ENCODE measurements around the gene ABCA7.

ABCA7 gene

DNA sequence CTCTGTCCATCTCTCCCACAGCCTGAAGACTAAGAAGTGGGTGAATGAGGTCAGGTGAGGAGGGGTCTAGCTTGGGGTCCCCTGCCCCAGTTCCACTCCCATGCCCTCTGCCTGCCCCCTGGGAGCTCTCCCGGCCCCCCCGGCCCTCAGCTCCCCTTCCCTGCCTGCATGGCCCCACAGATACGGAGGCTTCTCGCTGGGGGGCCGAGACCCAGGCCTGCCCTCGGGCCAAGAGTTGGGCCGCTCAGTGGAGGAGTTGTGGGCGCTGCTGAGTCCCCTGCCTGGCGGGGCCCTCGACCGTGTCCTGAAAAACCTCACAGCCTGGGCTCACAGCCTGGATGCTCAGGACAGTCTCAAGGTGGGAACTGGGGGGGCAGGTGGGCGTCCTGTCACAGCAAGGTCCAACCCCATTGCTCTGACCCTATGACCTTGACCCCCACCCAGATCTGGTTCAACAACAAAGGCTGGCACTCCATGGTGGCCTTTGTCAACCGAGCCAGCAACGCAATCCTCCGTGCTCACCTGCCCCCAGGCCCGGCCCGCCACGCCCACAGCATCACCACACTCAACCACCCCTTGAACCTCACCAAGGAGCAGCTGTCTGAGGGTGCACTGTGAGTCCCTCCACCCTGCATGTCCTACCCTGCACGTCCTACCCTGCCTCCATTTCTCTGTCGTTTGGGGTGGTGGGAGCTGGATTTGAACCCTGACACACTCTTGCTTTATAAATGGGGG, 16.1 kb downstream of the ABCA7 start:
- DNase-seq (ENCODE audit: low read depth in 2 of 2): no peak

DNA sequence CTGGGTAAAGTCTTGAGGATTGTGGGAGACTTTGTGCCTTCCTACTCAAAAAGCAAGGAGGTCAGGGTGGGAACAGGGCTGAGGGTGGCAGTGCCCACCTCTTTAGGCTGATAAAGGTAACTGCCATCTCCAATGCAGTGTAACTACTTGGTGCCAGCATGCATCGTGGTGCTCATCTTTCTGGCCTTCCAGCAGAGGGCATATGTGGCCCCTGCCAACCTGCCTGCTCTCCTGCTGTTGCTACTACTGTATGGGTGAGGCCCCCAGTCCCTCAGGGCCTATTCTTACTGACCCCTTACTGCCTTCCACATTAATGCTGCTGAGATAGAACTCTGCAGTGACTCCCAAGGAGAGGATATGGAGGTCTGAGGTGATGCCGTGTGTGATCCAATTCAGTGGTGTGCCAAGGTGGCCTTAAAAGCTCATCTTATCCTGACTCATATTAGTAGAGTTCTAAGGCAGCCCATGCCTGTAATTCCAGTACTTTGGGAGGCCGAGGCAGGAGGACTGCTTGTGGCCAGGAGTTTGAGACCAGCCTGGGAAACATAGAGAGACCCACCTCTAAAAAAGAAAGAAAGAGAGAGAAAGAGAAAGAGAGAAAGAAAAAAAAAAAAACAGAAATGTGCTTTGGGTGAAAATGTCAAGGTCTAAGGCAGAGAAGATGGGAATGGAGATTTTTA, 17.4 kb downstream of the ABCA7 start:
- no peak for DNase-seq (ENCODE audit: low read depth in 2 of 2)

- no peak for DNase-seq (ENCODE audit: low read depth in 2 of 2)
Observed at GRCh38 chr19:1058112-1058511, 18.2 kb downstream of the ABCA7 start.

GRCh38 chr19:1060689-1061088, 20.8 kb downstream of the ABCA7 start:
- DNase-seq (ENCODE audit: low read depth in 2 of 2): no peak

DNA sequence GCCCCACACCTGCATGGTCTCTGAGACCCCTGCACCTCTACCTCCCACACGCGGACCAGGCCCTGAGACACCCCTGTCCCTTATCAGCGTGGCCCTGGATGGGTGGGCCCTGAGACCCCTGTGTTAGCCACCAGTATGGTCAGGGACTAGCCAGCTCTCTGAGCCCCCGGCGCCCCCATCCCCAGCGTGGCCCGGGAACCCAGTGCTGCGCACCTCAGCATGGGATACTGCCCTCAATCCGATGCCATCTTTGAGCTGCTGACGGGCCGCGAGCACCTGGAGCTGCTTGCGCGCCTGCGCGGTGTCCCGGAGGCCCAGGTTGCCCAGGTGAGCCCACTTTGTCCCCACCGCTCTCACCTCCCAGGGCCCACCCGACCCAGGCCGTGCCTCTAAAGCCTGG, 22.1 kb downstream of the ABCA7 start:
- no peak for DNase-seq (ENCODE audit: low read depth in 2 of 2)

GRCh38 chr19:1062387-1063029, 22.6 kb downstream of the ABCA7 start:
- DNase-seq (ENCODE audit: low read depth in 2 of 2): no peak

DNA sequence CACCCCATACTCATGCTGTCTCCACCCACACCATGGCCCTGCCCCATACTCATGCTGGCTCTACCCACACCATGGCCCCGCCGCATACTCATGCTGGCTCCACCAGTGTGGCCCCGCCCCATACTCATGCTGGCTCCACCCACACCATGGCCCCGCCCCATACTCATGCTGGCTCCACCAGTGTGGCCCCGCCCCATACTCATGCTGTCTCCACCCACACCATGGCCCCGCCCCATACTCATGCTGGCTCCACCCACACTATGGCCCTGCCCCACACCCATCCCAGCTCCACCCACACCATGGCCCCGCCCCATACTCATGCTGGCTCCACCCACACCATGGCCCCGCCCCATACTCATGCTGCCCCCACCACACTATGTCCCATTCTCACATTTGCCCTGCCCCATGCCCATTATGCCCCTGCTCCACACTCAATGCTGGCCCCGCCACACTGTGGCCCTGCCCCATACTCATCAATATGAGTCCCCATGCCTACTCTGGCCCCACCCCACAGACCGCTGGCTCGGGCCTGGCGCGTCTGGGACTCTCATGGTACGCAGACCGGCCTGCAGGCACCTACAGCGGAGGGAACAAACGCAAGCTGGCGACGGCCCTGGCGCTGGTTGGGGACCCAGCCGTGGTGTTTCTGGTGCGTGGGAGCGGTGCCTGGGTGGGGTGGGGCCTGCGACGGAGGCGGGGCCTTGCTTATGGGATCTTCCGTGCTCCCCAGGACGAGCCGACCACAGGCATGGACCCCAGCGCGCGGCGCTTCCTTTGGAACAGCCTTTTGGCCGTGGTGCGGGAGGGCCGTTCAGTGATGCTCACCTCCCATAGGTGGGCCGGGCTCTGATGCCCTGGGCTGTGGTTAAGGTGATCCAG, 23.4 kb downstream of the ABCA7 start:
- no peak for DNase-seq (ENCODE audit: low read depth in 2 of 2)

DNA sequence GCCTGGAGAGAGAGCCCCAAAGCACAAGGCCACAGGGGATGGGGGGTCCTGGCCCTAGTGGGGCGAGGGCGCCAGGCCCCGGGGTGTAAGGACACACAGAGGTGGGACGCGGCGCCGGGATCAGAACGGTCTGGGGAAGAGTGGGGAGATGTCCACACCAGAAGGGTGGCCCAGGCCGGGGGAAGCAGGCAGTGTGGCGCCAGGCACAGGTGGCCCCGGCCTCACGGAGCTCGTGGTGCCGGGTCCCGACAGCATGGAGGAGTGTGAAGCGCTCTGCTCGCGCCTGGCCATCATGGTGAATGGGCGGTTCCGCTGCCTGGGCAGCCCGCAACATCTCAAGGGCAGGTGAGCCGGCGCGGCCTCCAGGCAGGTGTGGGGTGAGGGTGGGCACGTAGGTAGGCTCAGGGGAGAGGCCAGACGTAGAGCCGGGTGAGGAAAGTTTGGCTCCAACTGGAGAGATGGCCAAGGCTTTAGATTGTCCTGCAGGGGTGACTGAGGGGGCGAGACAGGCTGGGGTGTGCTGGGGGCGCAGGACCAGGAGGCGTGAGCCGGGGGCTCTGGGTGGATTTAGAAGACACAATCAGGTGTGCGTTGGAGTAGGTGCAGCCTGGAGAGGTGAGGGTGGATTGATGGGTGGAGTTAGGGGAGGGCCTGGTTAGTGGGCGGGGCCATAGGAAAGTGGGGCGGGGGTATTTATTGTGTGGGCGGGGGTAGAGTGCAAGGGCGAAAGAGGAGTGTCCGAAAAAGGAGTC, 24.2 kb downstream of the ABCA7 start:
- no peak for DNase-seq (ENCODE audit: low read depth in 2 of 2)

- peak; percentile 45 to 56 for DNase-seq (ENCODE audit: low read depth in 2 of 2)
Observed at GRCh38 chr19:1064661-1065605, 25.0 kb downstream of the ABCA7 start.

GRCh38 chr19:1065606-1066109, 25.8 kb downstream of the ABCA7 start:
- no peak for DNase-seq (ENCODE audit: low read depth in 2 of 2)

DNA sequence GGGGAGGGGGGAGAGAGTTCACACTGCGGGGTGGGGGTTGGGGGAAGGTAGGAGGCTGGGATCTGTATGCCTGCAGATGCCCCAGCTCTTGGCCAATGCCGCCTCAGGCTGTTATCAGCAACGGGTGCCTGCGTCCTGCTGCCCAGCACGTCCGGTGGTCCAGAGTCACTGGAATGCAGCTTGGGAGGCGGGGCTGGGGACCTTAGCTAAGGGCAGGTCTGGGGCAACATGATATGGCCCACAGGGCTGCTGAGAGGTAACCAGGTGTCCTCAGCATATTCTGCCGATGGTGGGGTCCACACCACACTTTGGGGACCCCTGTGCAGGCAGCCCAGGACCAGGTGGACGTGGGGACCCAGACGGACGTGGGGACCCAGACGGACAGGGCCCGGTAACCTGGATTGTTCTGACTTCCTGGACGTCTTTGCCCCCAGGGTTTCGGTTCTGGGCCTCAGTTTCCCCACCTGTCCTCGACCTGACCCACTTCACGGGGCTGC, 26.4 kb downstream of the ABCA7 start:
- DNase-seq (ENCODE audit: low read depth in 2 of 2): no peak

DNA sequence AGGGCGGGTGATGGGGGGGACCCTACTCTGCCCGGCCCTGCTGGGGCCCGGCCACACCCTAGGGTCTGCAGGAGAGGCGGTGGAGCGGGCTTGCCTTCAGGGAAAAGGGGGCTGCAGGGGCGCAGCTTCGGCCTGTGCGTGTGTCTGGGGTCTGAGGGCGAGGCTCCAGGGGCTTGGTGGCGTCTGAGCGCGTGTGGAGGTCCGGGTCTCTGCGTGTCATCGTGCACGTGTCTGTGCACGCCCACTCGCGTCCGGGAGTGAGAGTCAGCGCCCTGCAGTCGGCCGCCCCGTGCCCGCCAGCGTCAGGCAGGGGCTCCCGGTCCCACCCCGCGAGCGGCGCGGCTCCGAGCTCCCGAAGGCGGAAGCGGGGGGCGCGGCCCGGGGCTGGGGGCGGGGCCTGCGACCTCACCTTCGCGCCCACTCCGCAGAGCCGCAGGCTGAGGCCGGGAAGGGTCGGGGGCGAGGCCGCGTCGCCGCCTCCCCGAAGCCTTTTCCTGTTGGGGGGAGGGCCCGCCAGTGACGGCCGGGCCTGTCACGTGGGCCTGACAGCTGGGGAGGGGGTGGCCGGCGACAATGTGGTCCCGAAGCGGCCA, 26.9 kb downstream of the ABCA7 start, which contains the start of gene ARHGAP45:
Gene ARHGAP45 (plus strand): TSS at position 420 of the 593 bp plus-strand sequence. CDS start 239 bp downstream, outside the sequence.
- peak; percentile 68 to 78 for DNase-seq (ENCODE audit: low read depth in 2 of 2)

GRCh38 chr19:1067341-1067957, 27.5 kb downstream of the ABCA7 start:
- peak in 1 of 2 donors; percentile 38 for DNase-seq (ENCODE audit: low read depth in 2 of 2)

DNA sequence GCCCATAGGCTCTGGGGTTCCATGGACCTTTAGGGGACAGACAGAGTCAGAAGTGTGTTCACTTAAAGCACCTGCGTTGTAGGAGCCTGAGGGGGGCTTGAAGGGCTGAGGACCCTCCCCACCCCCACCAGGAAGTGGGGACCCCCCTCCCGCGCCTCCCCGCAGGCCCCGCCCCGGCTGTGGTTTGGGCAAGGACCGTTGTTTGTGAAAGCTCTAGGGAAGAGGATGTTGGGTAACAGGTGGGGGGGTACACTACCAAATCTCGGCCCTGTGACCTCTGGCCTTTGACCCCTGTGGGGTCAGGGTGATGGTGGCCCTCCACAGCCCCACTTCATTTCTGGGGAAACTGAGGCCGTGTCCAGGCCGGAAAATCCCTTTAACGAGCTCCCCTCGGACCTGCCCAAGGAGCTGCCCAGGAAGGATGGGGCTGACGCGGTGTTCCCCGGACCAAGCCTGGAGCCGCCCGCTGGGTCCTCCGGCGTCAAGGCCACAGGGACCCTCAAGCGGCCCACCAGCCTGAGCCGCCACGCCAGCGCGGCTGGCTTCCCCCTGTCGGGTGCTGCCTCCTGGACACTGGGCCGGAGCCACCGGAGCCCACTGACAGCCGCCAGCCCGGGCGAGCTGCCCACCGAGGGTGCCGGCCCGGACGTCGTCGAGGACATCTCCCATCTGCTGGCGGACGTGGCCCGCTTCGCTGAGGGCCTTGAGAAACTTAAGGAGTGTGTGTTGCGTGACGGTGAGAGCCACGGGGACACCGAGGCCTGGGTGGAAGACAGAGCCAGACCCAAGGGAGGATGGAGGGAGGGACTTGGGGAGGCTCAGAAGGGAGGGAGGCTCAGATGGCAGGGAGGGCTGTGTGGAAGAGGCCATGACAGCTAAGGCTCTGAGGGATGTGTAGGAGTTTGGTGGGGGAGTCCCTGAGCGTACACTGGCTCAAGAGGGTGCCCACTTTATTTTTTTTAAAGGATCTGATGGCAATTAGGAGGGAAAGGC, 28.4 kb downstream of the ABCA7 start:
- no peak for DNase-seq (ENCODE audit: low read depth in 2 of 2)

- DNase-seq (ENCODE audit: low read depth in 2 of 2): peak; percentile 41
Observed at GRCh38 chr19:1069009-1069779, 29.3 kb downstream of the ABCA7 start.

GRCh38 chr19:1070576-1070930, 30.6 kb downstream of the ABCA7 start:
- DNase-seq (ENCODE audit: low read depth in 2 of 2): no peak
